ENCODE results near the gene RPL39L. TPM values are rescaled to one million over a fixed set of nuclear protein-coding genes. Genes with fewer than 3 reads are reported as not detected.

Gene RPL39L
- total and polyA plus RNA-seq, 10 of the 15 experiments (the other 5 are each of a cell fraction or from before 2014, with no cell fraction given) = 12.5 to 67.8 (median 31.3) TPM

DNA sequence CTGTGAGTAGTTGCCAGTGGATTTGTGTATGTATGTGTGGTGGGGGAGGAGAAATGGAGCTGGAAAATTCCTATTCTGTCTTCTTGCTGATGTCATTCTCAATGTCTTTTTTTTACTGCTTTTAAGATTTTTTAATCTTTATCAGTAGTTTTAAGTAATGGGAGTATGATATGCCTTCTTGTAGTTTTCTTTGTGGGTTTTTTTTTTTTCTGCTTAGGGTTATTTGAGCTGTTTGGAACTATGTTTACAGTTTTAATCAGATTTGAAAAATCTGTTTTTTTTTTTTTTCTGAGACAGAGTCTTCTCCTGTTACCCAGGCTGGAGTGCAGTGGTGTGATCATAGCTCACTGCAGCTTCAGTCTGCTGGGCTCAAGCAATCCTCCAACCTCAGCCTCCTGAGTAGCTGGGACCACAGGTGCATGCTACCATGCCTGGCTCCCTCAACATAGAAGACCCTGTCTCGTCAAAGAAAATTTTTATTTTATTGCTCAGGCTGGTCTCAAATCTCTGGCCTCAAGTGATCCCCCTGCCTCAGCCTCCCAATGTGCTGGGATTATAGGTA is 37.1 kb downstream of the RPL39L start:
- Histone ChIP-seq H3K9ac (ENCODE audit: control insufficient read depth, insufficient read depth, low read length) (no peak overlapping the region), H3K36me3 (ENCODE audit: control insufficient read depth in 2 of 2, insufficient read depth in 2 of 2, low read length in 1 of 2) (no peaks in the 10 kb centered on the region), H3K27ac (ENCODE audit: control insufficient read depth, insufficient read depth) (no peak overlapping the region), H3K27me3 (replicated peaks in 1 of 2; ENCODE audit: control insufficient read depth in 2 of 2, insufficient read depth in 2 of 2, low read length in 1 of 2) (no peaks in the 10 kb centered on the region), H3K79me2 (ENCODE audit: control insufficient read depth, insufficient read depth, low read length) (no peaks in the 10 kb centered on the region), H3K4me2 (ENCODE audit: control insufficient read depth, insufficient read depth) (no peak overlapping the region), H3K4me3 (no peak overlapping the region), H4K20me1 (ENCODE audit: control insufficient read depth, insufficient read depth) (no peaks in the 10 kb centered on the region), H3K4me1 (ENCODE audit: control insufficient read depth, insufficient read depth, low read length) (0 out of 2 replicates have a peak, but pooled peaks cover 5% of the 10 kb centered on the region), H3K9me3 (replicated peaks; ENCODE audit: control insufficient read depth, insufficient read depth, low read length) (no peaks in the 10 kb centered on the region; the same call in 2 of the 3 replicates), H2AFZ (ENCODE audit: control insufficient read depth, low read depth, low read length) (no peak overlapping the region; the same call in 1 of the 2 replicates)
- ATAC-seq (no peak), FAIRE-seq (no peak), DNase-seq (ENCODE audit: low read depth, low spot score) (no peak)
- intact Hi-C loops (cut with micrococcal nuclease; ENCODE audit: unreplicated experiment) = no loop called here
- BruUV-seq (replicated peaks) = no TSS peak
- ChIA-PET SMC1A (ENCODE audit: uncharacterized antibody, unreplicated experiment) (interaction anchor here (0.6 to 2.9 kb wide), 9 partner anchors 8 to 253 kb away, joined by 3 to 13 read pairs (median 3); no protein-coding TSS in a partner anchor), RAD21 (ENCODE audit: unreplicated experiment) (interaction anchor here (1.0 to 1.8 kb wide), 5 partner anchors 11 to 253 kb away, joined by 3 to 6 read pairs (median 4); no protein-coding TSS in a partner anchor), POLR2A (no interaction called here), CTCF (interaction anchor here (1.2 to 4.9 kb wide), 6 partner anchors 11 to 253 kb away, joined by 3 to 45 read pairs (median 10); no protein-coding TSS in a partner anchor)
- in situ Hi-C loops (cut with MboI) = no loop called here
- 85% methylated on average over 1 of the region's 1 CpG for WGBS (ENCODE audit: insufficient coverage, insufficient replicate concordance, low lambda C conversion rate, missing lambda C conversion rate)
- TF ChIP-seq GATAD2B (conservative IDR thresholded peaks at IDR 0.05; ENCODE audit: low read depth) = no peak
- TF ChIP-seq TAF1 (IDR thresholded peaks at IDR 0.05; ENCODE audit: borderline replicate concordance, low read depth, low read length) = no peak
- TF ChIP-seq, protein P1, sequence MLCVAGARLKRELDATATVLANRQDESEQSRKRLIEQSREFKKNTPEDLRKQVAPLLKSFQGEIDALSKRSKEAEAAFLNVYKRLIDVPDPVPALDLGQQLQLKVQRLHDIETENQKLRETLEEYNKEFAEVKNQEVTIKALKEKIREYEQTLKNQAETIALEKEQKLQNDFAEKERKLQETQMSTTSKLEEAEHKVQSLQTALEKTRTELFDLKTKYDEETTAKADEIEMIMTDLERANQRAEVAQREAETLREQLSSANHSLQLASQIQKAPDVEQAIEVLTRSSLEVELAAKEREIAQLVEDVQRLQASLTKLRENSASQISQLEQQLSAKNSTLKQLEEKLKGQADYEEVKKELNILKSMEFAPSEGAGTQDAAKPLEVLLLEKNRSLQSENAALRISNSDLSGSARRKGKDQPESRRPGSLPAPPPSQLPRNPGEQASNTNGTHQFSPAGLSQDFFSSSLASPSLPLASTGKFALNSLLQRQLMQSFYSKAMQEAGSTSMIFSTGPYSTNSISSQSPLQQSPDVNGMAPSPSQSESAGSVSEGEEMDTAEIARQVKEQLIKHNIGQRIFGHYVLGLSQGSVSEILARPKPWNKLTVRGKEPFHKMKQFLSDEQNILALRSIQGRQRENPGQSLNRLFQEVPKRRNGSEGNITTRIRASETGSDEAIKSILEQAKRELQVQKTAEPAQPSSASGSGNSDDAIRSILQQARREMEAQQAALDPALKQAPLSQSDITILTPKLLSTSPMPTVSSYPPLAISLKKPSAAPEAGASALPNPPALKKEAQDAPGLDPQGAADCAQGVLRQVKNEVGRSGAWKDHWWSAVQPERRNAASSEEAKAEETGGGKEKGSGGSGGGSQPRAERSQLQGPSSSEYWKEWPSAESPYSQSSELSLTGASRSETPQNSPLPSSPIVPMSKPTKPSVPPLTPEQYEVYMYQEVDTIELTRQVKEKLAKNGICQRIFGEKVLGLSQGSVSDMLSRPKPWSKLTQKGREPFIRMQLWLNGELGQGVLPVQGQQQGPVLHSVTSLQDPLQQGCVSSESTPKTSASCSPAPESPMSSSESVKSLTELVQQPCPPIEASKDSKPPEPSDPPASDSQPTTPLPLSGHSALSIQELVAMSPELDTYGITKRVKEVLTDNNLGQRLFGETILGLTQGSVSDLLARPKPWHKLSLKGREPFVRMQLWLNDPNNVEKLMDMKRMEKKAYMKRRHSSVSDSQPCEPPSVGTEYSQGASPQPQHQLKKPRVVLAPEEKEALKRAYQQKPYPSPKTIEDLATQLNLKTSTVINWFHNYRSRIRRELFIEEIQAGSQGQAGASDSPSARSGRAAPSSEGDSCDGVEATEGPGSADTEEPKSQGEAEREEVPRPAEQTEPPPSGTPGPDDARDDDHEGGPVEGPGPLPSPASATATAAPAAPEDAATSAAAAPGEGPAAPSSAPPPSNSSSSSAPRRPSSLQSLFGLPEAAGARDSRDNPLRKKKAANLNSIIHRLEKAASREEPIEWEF (IDR thresholded peaks at IDR 0.05; ENCODE audit: insufficient replicate concordance, low read depth, low read length) = no peak
- TF ChIP-seq PAX8 (IDR thresholded peaks at IDR 0.05) = no peak
- no peak for TF ChIP-seq PML (IDR thresholded peaks at IDR 0.05; ENCODE audit: low read length)
- TF ChIP-seq, protein P2, sequence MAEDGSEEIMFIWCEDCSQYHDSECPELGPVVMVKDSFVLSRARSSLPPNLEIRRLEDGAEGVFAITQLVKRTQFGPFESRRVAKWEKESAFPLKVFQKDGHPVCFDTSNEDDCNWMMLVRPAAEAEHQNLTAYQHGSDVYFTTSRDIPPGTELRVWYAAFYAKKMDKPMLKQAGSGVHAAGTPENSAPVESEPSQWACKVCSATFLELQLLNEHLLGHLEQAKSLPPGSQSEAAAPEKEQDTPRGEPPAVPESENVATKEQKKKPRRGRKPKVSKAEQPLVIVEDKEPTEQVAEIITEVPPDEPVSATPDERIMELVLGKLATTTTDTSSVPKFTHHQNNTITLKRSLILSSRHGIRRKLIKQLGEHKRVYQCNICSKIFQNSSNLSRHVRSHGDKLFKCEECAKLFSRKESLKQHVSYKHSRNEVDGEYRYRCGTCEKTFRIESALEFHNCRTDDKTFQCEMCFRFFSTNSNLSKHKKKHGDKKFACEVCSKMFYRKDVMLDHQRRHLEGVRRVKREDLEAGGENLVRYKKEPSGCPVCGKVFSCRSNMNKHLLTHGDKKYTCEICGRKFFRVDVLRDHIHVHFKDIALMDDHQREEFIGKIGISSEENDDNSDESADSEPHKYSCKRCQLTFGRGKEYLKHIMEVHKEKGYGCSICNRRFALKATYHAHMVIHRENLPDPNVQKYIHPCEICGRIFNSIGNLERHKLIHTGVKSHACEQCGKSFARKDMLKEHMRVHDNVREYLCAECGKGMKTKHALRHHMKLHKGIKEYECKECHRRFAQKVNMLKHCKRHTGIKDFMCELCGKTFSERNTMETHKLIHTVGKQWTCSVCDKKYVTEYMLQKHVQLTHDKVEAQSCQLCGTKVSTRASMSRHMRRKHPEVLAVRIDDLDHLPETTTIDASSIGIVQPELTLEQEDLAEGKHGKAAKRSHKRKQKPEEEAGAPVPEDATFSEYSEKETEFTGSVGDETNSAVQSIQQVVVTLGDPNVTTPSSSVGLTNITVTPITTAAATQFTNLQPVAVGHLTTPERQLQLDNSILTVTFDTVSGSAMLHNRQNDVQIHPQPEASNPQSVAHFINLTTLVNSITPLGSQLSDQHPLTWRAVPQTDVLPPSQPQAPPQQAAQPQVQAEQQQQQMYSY (CRISPR knock-in tag; IDR thresholded peaks at IDR 0.05) = no peak
- TF ChIP-seq, protein P3, sequence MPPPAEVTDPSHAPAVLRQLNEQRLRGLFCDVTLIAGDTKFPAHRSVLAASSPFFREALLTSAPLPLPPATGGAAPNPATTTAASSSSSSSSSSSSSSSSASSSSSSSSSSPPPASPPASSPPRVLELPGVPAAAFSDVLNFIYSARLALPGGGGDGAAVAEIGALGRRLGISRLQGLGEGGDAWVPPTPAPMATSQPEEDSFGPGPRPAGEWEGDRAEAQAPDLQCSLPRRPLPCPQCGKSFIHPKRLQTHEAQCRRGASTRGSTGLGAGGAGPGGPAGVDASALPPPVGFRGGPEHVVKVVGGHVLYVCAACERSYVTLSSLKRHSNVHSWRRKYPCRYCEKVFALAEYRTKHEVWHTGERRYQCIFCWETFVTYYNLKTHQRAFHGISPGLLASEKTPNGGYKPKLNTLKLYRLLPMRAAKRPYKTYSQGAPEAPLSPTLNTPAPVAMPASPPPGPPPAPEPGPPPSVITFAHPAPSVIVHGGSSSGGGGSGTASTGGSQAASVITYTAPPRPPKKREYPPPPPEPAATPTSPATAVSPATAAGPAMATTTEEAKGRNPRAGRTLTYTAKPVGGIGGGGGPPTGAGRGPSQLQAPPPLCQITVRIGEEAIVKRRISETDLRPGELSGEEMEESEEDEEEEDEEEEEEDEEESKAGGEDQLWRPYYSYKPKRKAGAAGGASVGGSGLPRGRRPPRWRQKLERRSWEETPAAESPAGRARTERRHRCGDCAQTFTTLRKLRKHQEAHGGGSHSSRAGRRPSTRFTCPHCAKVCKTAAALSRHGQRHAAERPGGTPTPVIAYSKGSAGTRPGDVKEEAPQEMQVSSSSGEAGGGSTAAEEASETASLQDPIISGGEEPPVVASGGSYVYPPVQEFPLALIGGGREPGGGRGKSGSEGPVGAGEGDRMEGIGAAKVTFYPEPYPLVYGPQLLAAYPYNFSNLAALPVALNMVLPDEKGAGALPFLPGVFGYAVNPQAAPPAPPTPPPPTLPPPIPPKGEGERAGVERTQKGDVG (CRISPR knock-in tag; IDR thresholded peaks at IDR 0.05) = no peak
- no peak for TF ChIP-seq TCF12 (IDR thresholded peaks at IDR 0.05; ENCODE audit: low read depth, low read length)

Data from GM12878 (cell line).